ENCODE data around the gene KRT4. TPM values are rescaled to one million over a fixed set of nuclear protein-coding genes. Genes with fewer than 3 reads are reported as not detected.

KRT4 gene
- total RNA-seq, 1 experiment from 2014 or later = 5.2 TPM

DNA sequence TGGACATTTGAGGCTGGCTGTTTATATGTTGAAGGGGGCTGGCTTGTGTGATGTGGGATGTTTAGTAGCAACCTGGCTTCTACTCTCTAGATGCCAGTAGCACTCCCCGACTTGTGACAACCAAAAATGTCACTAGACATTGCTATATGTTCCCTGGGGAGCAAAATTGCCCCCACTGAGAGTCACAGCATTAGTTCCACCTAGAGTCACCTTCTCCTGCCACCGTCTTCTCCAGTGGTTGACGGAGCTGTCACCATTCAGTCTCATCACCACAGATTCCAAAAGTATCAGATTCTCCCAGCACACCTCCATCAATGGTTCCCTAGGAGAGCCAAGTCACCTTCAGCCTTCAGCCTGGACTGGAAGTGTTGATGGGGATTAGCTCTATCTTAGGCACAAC, 29.0 kb downstream of the KRT4 start:
- Mint-ChIP-seq H3K9me3 (ENCODE audit: unreplicated experiment) (peaks cover 9% of the 10 kb centered on the region), H3K27me3 (ENCODE audit: insufficient read depth, unreplicated experiment) (peaks cover 10% of the 10 kb centered on the region), H3K36me3 (ENCODE audit: insufficient read depth, unreplicated experiment) (no peaks in the 10 kb centered on the region), H3K27ac (ENCODE audit: unreplicated experiment) (no peak overlapping the region), H3K4me3 (ENCODE audit: unreplicated experiment) (no peak overlapping the region), H3K4me1 (ENCODE audit: low read depth, unreplicated experiment) (no peaks in the 10 kb centered on the region)
- no peak for DNase-seq
- Histone ChIP-seq H3K4me3 (ENCODE audit: low read depth, low read length) (no peak overlapping the region), H3K36me3 (ENCODE audit: control insufficient read depth, insufficient read depth, low read length) (no peaks in the 10 kb centered on the region), H3K27me3 (replicated peaks; ENCODE audit: control insufficient read depth, insufficient read depth, low read length) (no peaks in the 10 kb centered on the region), H3K4me1 (no peaks in the 10 kb centered on the region), H3K9me3 (no peaks in the 10 kb centered on the region)
- CTCF ChIA-PET = no interaction called here
- intact Hi-C loops (cut with micrococcal nuclease; ENCODE audit: unreplicated experiment) = no loop called here
- POLR2A ChIA-PET = no interaction called here
- no TSS peak for BruUV-seq (replicated peaks)
- TF ChIP-seq, protein P1, sequence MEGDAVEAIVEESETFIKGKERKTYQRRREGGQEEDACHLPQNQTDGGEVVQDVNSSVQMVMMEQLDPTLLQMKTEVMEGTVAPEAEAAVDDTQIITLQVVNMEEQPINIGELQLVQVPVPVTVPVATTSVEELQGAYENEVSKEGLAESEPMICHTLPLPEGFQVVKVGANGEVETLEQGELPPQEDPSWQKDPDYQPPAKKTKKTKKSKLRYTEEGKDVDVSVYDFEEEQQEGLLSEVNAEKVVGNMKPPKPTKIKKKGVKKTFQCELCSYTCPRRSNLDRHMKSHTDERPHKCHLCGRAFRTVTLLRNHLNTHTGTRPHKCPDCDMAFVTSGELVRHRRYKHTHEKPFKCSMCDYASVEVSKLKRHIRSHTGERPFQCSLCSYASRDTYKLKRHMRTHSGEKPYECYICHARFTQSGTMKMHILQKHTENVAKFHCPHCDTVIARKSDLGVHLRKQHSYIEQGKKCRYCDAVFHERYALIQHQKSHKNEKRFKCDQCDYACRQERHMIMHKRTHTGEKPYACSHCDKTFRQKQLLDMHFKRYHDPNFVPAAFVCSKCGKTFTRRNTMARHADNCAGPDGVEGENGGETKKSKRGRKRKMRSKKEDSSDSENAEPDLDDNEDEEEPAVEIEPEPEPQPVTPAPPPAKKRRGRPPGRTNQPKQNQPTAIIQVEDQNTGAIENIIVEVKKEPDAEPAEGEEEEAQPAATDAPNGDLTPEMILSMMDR (IDR thresholded peaks at IDR 0.05; ENCODE audit: insufficient read depth in 1 of 2, low read depth in 1 of 2, low read length in 1 of 2, severe bottlenecking in 1 of 2, unreplicated experiment in 1 of 2) = no peak

DNA sequence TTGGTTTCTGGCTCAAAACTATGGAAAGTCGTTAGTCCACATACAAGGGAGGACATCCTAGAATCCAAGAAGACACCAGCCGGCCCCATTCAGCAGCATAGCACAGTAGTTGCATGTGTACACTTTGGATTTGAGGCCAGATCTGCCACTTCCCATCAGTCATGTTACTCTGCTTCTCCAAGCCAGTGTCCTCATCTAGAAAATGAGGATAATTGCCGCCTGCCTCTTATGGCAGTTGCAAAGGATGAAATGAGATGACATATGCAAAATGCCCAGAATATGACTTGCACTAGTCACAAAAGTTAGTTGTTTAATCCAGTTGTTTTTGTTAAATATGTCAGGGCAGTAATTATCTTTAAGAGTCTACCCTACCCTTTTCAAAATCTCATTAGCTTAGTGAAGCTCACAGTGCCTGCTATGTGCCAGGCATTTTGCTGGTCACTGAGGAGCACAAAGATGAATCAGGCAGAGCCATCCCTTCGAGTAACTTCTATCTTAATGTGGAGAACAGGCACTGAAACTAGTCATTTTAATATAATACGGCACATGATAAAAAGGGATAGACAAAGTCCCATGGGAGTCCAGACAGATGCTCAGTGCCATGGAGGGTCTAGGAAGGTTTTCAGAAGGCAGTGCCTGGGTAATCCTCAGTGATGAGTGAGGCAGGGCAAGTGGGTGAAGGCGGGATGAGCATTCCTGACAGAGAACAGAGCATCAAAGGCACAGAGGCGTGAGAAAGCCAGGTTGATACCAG, 30.2 kb downstream of the KRT4 start:
- BruUV-seq (replicated peaks) = no TSS peak
- H3K27ac Mint-ChIP-seq (ENCODE audit: unreplicated experiment) = no peak overlapping the region
- CTCF ChIA-PET = interaction anchor here (0.6 kb wide), 1 partner anchor 53 kb away, joined by 8 read pairs; no protein-coding TSS in a partner anchor
- H3K27me3 Mint-ChIP-seq (ENCODE audit: insufficient read depth, unreplicated experiment) = peaks cover 10% of the 10 kb centered on the region
- POLR2A ChIA-PET = no interaction called here
- no peaks in the 10 kb centered on the region for H3K4me1 Mint-ChIP-seq (ENCODE audit: low read depth, unreplicated experiment)
- Histone ChIP-seq H3K36me3 (ENCODE audit: control insufficient read depth, insufficient read depth, low read length) (no peaks in the 10 kb centered on the region), H3K27me3 (replicated peaks; ENCODE audit: control insufficient read depth, insufficient read depth, low read length) (no peaks in the 10 kb centered on the region), H3K4me3 (ENCODE audit: low read depth, low read length) (no peak overlapping the region), H3K4me1 (no peaks in the 10 kb centered on the region), H3K9me3 (no peaks in the 10 kb centered on the region)
- H3K4me3 Mint-ChIP-seq (ENCODE audit: unreplicated experiment) = no peak overlapping the region
- no peak for DNase-seq
- intact Hi-C loops (cut with micrococcal nuclease; ENCODE audit: unreplicated experiment) = no loop called here
- H3K9me3 Mint-ChIP-seq (ENCODE audit: unreplicated experiment) = peaks cover 9% of the 10 kb centered on the region
- H3K36me3 Mint-ChIP-seq (ENCODE audit: insufficient read depth, unreplicated experiment) = no peaks in the 10 kb centered on the region
- TF ChIP-seq, protein P1 (IDR thresholded peaks at IDR 0.05; ENCODE audit: insufficient read depth in 1 of 2, low read depth in 1 of 2, low read length in 1 of 2, severe bottlenecking in 1 of 2, unreplicated experiment in 1 of 2) = no peak

DNA sequence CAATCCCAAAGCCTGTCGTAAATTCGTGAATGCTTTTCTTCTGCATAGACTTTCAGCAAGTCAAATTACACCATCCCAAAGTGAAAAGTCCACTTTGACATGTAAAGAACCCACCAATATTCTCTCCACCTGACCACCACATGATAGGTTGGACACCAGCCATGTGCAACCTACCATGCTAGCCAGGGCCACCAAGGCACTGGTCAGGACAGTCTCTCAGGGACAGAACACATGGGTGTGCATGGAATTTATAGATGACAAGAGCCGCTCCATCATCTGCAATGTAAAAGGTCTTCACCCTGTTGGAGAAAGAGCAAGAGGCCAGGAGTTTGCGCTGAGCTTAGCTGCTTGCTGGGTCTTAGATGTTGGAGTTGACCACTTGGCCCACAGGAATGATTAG, 31.4 kb downstream of the KRT4 start:
- H3K36me3 ChIP-seq (ENCODE audit: control insufficient read depth, insufficient read depth, low read length) = no peaks in the 10 kb centered on the region
- no peaks in the 10 kb centered on the region for H3K27me3 ChIP-seq (replicated peaks; ENCODE audit: control insufficient read depth, insufficient read depth, low read length)
- no peaks in the 10 kb centered on the region for H3K4me1 ChIP-seq
- Mint-ChIP-seq H3K4me1 (ENCODE audit: low read depth, unreplicated experiment) (no peaks in the 10 kb centered on the region), H3K9me3 (ENCODE audit: unreplicated experiment) (peaks cover 9% of the 10 kb centered on the region), H3K27me3 (ENCODE audit: insufficient read depth, unreplicated experiment) (peaks cover 10% of the 10 kb centered on the region), H3K36me3 (ENCODE audit: insufficient read depth, unreplicated experiment) (no peaks in the 10 kb centered on the region), H3K4me3 (ENCODE audit: unreplicated experiment) (no peak overlapping the region), H3K27ac (ENCODE audit: unreplicated experiment) (no peak overlapping the region)
- TF ChIP-seq, protein P1 (IDR thresholded peaks at IDR 0.05; ENCODE audit: insufficient read depth in 1 of 2, low read depth in 1 of 2, low read length in 1 of 2, severe bottlenecking in 1 of 2, unreplicated experiment in 1 of 2) = no peak
- intact Hi-C loops (cut with micrococcal nuclease; ENCODE audit: unreplicated experiment) = no loop called here
- no peaks in the 10 kb centered on the region for H3K9me3 ChIP-seq
- CTCF ChIA-PET = no interaction called here
- DNase-seq = no peak
- no TSS peak for BruUV-seq (replicated peaks)
- POLR2A ChIA-PET = no interaction called here
- H3K4me3 ChIP-seq (ENCODE audit: low read depth, low read length) = no peak overlapping the region
